IMR-90 (cell line): ENCODE data around the gene ACAD11. TPM values are rescaled to one million over a fixed set of nuclear protein-coding genes. Genes with fewer than 3 reads are reported as not detected.

Experiments
- ATAC-seq: fragments of 200-7000 bp; cut with Tn5 transposase; 2 replicates; pipeline ENCODE4 v1.9.1; 2020; ENCODE audit warnings: low read depth, mild to moderate bottlenecking, moderate library complexity
- BruUV-seq: library from RNA; stranded (reverse); fragments of 400-500 nt; replicated peaks from 2 replicates; lab custom pipeline; 2021; lab: Mats Ljungman, UMichigan
- CTCF ChIA-PET: fragments of 300-600 bp; formaldehyde crosslinking; extraction: SDS; loops from one replicate; lab custom pipeline; 2021; ENCODE audit warnings: antibody characterized with exemption; lab: Yijun Ruan, JAX
- POLR2A ChIA-PET: fragments of 300-600 bp; sonication (Branson Sonifier 250); formaldehyde crosslinking; loops from one replicate; lab custom pipeline; 2022; ENCODE audit warnings: antibody characterized with exemption; ENCODE audit not compliant: unreplicated experiment; lab: Charles Lee
- DNase-seq: peaks from one replicate; pipeline ENCODE4 v3.0.0; 2013
- H2AFZ ChIP-seq: replicated peaks from 2 replicates; pipeline ENCODE3; 2013; ENCODE audit warnings: low read length, mild to moderate bottlenecking; ENCODE audit not compliant: poor library complexity
- H2AK5ac ChIP-seq: 2 replicates; pipeline ENCODE4 v1.6.1; 2013; ENCODE audit warnings: low read depth, low read length, inconsistent platforms
- H2AK9ac ChIP-seq: replicated peaks from 2 replicates; pipeline ENCODE3; 2013; ENCODE audit warnings: mild to moderate bottlenecking, low read depth, low read length, moderate library complexity; ENCODE audit not compliant: poor library complexity
- H2BK120ac ChIP-seq: 2 replicates; pipeline ENCODE4 v1.6.1; 2013; ENCODE audit warnings: low read depth, low read length, inconsistent platforms
- H2BK15ac ChIP-seq: 3 replicates; pipeline ENCODE4 v1.6.1; 2013; ENCODE audit warnings: low read depth, low read length, inconsistent platforms
- H2BK20ac ChIP-seq: 2 replicates; pipeline ENCODE4 v1.6.1; 2013; ENCODE audit warnings: low read depth, mild to moderate bottlenecking, inconsistent platforms, low read length, moderate library complexity
- H2BK5ac ChIP-seq: 2 replicates; pipeline ENCODE4 v1.6.1; 2013; ENCODE audit warnings: mild to moderate bottlenecking, low read depth, low read length, inconsistent platforms; ENCODE audit not compliant: poor library complexity, severe bottlenecking
- H3K14ac ChIP-seq: replicated peaks from 2 replicates; pipeline ENCODE4 v1.6.1; 2013; ENCODE audit warnings: low read depth, low read length, inconsistent platforms
- H3K18ac ChIP-seq: 2 replicates; pipeline ENCODE4 v1.6.1; 2013; ENCODE audit warnings: low read depth, low read length, control low read depth
- H3K23ac ChIP-seq: 2 replicates; pipeline ENCODE4 v1.6.1; 2013; ENCODE audit warnings: low read depth, low read length, inconsistent platforms
- H3K27ac ChIP-seq: 2 replicates; pipeline ENCODE4 v1.5.1; 2013; ENCODE audit warnings: mild to moderate bottlenecking, control low read depth, low read length; ENCODE audit not compliant: insufficient read depth
- H3K27me3 ChIP-seq: 2 replicates; pipeline ENCODE4 v1.6.1; 2013; ENCODE audit warnings: low read length; ENCODE audit not compliant: control insufficient read depth, insufficient read depth
- H3K36me3 ChIP-seq: 2 replicates; pipeline ENCODE4 v1.6.1; 2013; ENCODE audit warnings: low read length, mixed read lengths; ENCODE audit not compliant: control insufficient read depth, insufficient read depth
- H3K4ac ChIP-seq: 2 replicates; pipeline ENCODE4 v1.6.1; 2013; ENCODE audit warnings: low read depth, low read length, inconsistent platforms
- H3K4me1 ChIP-seq: 2 replicates; pipeline ENCODE4 v1.6.1; 2013; ENCODE audit warnings: low read length, mixed read lengths; ENCODE audit not compliant: control insufficient read depth, insufficient read depth
- H3K4me2 ChIP-seq: 2 replicates; pipeline ENCODE4 v1.6.1; 2013; ENCODE audit warnings: low read depth, mild to moderate bottlenecking, control low read depth, low read length, moderate library complexity
- H3K4me3 ChIP-seq: 2 replicates; pipeline ENCODE4 v1.5.1; 2013; ENCODE audit warnings: low read depth, mild to moderate bottlenecking, control low read depth, low read length, moderate library complexity; ENCODE audit not compliant: insufficient read depth
- H3K56ac ChIP-seq: 2 replicates; pipeline ENCODE4 v1.6.1; 2013; ENCODE audit warnings: low read length, inconsistent platforms; ENCODE audit not compliant: insufficient read depth; ENCODE audit errors: extremely low read depth
- H3K79me1 ChIP-seq, 2 experiments: 2 replicates each; pipeline ENCODE4 v1.6.1; 2013; ENCODE audit warnings: low read length in 2 of 2, inconsistent platforms in 1 of 2, low read depth in 1 of 2
- H3K9ac ChIP-seq: 2 replicates; pipeline ENCODE4 v1.6.1; 2013; ENCODE audit warnings: low read depth, low read length, control low read depth
- H3K9me1 ChIP-seq: 2 replicates; pipeline ENCODE4 v1.6.1; 2013; ENCODE audit warnings: low read length, inconsistent platforms; ENCODE audit not compliant: insufficient read depth
- H3K9me3 ChIP-seq: 2 replicates; pipeline ENCODE4 v1.6.1; 2013; ENCODE audit warnings: low read length; ENCODE audit not compliant: control insufficient read depth, insufficient read depth
- H4K20me1 ChIP-seq: 2 replicates; pipeline ENCODE4 v1.6.1; 2013; ENCODE audit warnings: low read length, inconsistent platforms; ENCODE audit not compliant: insufficient read depth
- H4K5ac ChIP-seq: 2 replicates; pipeline ENCODE4 v1.6.1; 2013; ENCODE audit warnings: mild to moderate bottlenecking, low read depth, low read length, control low read depth
- H4K8ac ChIP-seq, 2 experiments: 2 replicates each; pipeline ENCODE4 v1.6.1; 2013; ENCODE audit warnings: low read depth in 2 of 2, low read length in 2 of 2, control low read depth in 1 of 2, inconsistent platforms in 1 of 2
- H4K91ac ChIP-seq: 2 replicates; pipeline ENCODE4 v1.6.1; 2013; ENCODE audit warnings: low read depth, low read length, inconsistent platforms; ENCODE audit not compliant: insufficient read depth
- BHLHE40 ChIP-seq: fragments of 150-350 bp; IDR thresholded peaks from 2 replicates; pipeline ENCODE4 v1.6.1; 2016; ENCODE audit warnings: mild to moderate bottlenecking, low read depth, low read length
- CEBPB ChIP-seq: IDR thresholded peaks from 2 replicates; pipeline ENCODE4 v1.6.1; 2012; ENCODE audit warnings: low read depth, low read length, improper control_type of control experiment
- CHD1 ChIP-seq: IDR thresholded peaks from 2 replicates; pipeline ENCODE4 v1.6.1; 2012; ENCODE audit warnings: low read depth, low read length, improper control_type of control experiment
- FOS ChIP-seq: fragments of 150-350 bp; IDR thresholded peaks from 2 replicates; pipeline ENCODE4 v1.6.1; 2016; ENCODE audit warnings: low read depth, low read length
- MAFK ChIP-seq: IDR thresholded peaks from 2 replicates; pipeline ENCODE4 v1.6.1; 2012; ENCODE audit warnings: low read depth, low read length, improper control_type of control experiment
- MAZ ChIP-seq: IDR thresholded peaks from 2 replicates; pipeline ENCODE4 v1.6.1; 2012; ENCODE audit warnings: low read depth, mild to moderate bottlenecking, low read length, improper control_type of control experiment, moderate library complexity, borderline replicate concordance
- MXI1 ChIP-seq: IDR thresholded peaks from 2 replicates; pipeline ENCODE4 v1.6.1; 2012; ENCODE audit warnings: low read depth, mild to moderate bottlenecking, low read length, moderate library complexity, borderline replicate concordance
- NFE2L2 ChIP-seq: fragments of 150-350 bp; IDR thresholded peaks from 2 replicates; pipeline ENCODE4 v1.6.1; 2016; ENCODE audit warnings: low read depth, mild to moderate bottlenecking, low read length
- POLR2A ChIP-seq: IDR thresholded peaks from 2 replicates; pipeline ENCODE4 v1.6.1; 2012; ENCODE audit warnings: mild to moderate bottlenecking, low read depth, low read length
- RAD21 ChIP-seq: IDR thresholded peaks from 2 replicates; pipeline ENCODE4 v1.6.1; 2012; ENCODE audit warnings: low read length, improper control_type of control experiment
- RCOR1 ChIP-seq: IDR thresholded peaks from 2 replicates; pipeline ENCODE4 v1.6.1; 2012; ENCODE audit warnings: mild to moderate bottlenecking, low read length, improper control_type of control experiment; ENCODE audit not compliant: insufficient replicate concordance
- RFX5 ChIP-seq: IDR thresholded peaks from 2 replicates; pipeline ENCODE4 v1.8.0; 2012; ENCODE audit warnings: low read depth, mild to moderate bottlenecking, low read length, moderate library complexity
- SMC3 ChIP-seq: fragments of 150-350 bp; IDR thresholded peaks from 2 replicates; pipeline ENCODE4 v1.6.1; 2016; ENCODE audit warnings: low read depth, mild to moderate bottlenecking, antibody characterized with exemption, low read length, moderate library complexity
- USF2 ChIP-seq: fragments of 150-350 bp; IDR thresholded peaks from 2 replicates; pipeline ENCODE4 v1.6.1; 2017; ENCODE audit warnings: mild to moderate bottlenecking, antibody characterized with exemption, low read length, low read depth
- dilution Hi-C: fragments of 300-500 bp; cut with HindIII; formaldehyde crosslinking; loops from one replicate; pipeline ENCODE4 v1.14.3; 2018; ENCODE audit warnings: low sequenced_read_pairs; ENCODE audit not compliant: unreplicated experiment
- in situ Hi-C: fragments of 300-500 bp; cut with MboI; formaldehyde crosslinking; loops from 3 replicates; pipeline ENCODE4 v1.14.3; 2019; ENCODE audit warnings: low sequenced_read_pairs, inconsistent platforms, mixed read lengths
- intact Hi-C: fragments of 100-400 bp; cut with micrococcal nuclease; formaldehyde crosslinking; loops from 2 replicates; pipeline ENCODE4 v1.10.0; 2022
- polyA plus RNA-seq, 3 experiments: library from polyadenylated mRNA; depleted of rRNA; stranded (reverse); fragments of >200 nt; gene quantifications; 2 replicates each; pipeline ENCODE4 v1.2.3, GENCODE V29; 2012; ENCODE audit warnings: low replicate concordance in 1 of 3
- total RNA-seq: library from RNA; depleted of rRNA; stranded (reverse); fragments of >200 nt; gene quantifications from 2 replicates; pipeline ENCODE4 v1.2.3, GENCODE V29; 2012
- TF ChIP-seq, protein P1 (sequence below): fragments of 150-350 bp; IDR thresholded peaks from 2 replicates; pipeline ENCODE4 v1.6.1; 2016; ENCODE audit warnings: low read depth, mild to moderate bottlenecking, low read length, moderate library complexity, borderline replicate concordance
- TF ChIP-seq, protein P2 (sequence below): conservative IDR thresholded peaks from 2 replicates; pipeline ENCODE4 v1.5.1; 2012; ENCODE audit warnings: mild to moderate bottlenecking, low read depth, low read length, improper control_type of control experiment

ACAD11 gene
- total and polyA plus RNA-seq, 2 of the 4 experiments (the other 2 are of a cell fraction), result 16.0 to 18.8 TPM

DNA sequence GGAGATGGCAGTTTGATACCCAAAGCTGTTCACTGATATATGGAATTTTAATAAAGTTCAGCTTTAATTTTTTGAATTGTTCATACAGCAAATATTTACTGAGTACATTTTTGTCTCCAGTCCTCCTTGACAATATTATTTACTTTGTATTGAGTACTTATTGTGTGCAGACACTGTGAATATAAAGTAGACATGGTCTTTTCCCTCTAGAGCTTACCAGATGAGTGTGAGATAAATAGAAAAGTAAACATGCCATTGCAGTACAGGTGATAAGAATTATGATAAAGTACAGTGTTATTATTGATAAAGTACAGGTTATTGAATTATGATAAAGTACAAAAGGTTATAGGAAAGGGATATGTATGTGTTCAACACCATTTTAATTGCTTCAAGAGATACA, 2.6 kb upstream of the ACAD11 start:
- H3K23ac ChIP-seq, result no peak overlapping the region
- no peak overlapping the region for H3K14ac ChIP-seq
- no peak for TF ChIP-seq NFE2L2
- TF ChIP-seq CHD1, result no peak
- TF ChIP-seq RAD21, result no peak
- no peak for TF ChIP-seq RFX5
- no peak for TF ChIP-seq MXI1
- no peak for TF ChIP-seq USF2
- TF ChIP-seq, protein P1, sequence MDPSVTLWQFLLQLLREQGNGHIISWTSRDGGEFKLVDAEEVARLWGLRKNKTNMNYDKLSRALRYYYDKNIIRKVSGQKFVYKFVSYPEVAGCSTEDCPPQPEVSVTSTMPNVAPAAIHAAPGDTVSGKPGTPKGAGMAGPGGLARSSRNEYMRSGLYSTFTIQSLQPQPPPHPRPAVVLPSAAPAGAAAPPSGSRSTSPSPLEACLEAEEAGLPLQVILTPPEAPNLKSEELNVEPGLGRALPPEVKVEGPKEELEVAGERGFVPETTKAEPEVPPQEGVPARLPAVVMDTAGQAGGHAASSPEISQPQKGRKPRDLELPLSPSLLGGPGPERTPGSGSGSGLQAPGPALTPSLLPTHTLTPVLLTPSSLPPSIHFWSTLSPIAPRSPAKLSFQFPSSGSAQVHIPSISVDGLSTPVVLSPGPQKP, result no peak
- no peak for TF ChIP-seq MAFK
- no peak for TF ChIP-seq POLR2A
- TF ChIP-seq RCOR1, result no peak
- TF ChIP-seq MAZ, result no peak
- no peak for TF ChIP-seq BHLHE40
- TF ChIP-seq, protein P2, sequence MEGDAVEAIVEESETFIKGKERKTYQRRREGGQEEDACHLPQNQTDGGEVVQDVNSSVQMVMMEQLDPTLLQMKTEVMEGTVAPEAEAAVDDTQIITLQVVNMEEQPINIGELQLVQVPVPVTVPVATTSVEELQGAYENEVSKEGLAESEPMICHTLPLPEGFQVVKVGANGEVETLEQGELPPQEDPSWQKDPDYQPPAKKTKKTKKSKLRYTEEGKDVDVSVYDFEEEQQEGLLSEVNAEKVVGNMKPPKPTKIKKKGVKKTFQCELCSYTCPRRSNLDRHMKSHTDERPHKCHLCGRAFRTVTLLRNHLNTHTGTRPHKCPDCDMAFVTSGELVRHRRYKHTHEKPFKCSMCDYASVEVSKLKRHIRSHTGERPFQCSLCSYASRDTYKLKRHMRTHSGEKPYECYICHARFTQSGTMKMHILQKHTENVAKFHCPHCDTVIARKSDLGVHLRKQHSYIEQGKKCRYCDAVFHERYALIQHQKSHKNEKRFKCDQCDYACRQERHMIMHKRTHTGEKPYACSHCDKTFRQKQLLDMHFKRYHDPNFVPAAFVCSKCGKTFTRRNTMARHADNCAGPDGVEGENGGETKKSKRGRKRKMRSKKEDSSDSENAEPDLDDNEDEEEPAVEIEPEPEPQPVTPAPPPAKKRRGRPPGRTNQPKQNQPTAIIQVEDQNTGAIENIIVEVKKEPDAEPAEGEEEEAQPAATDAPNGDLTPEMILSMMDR, result no peak
- no peak for TF ChIP-seq FOS
- TF ChIP-seq CEBPB, result no peak
- TF ChIP-seq SMC3, result no peak
- ChIA-PET POLR2A (no interaction called here), CTCF (interaction anchor here (0.6 kb wide), 1 partner anchor 130 kb away, joined by 5 read pairs; no protein-coding TSS in a partner anchor)
- H2AK5ac ChIP-seq, result no peak overlapping the region
- no peak overlapping the region for H3K4ac ChIP-seq
- 0 out of 2 replicates have a peak, but pooled peaks cover 5% of the 10 kb centered on the region for H3K9me1 ChIP-seq
- H3K79me1 ChIP-seq, result peaks cover 13 to 43% of the 10 kb centered on the region in 2 experiments
- no peak overlapping the region for H2AK9ac ChIP-seq
- no peak overlapping the region for H3K9ac ChIP-seq
- H3K4me1 ChIP-seq, result no peaks in the 10 kb centered on the region
- H3K18ac ChIP-seq, result no peak overlapping the region
- H4K91ac ChIP-seq, result no peak overlapping the region
- dilution Hi-C loops (no loop called here), intact Hi-C loops (no loop called here), in situ Hi-C loops (no loop called here)
- H2AFZ ChIP-seq, result no peak overlapping the region
- no peak overlapping the region for H3K56ac ChIP-seq
- H3K4me2 ChIP-seq, result no peak overlapping the region
- H4K20me1 ChIP-seq, result no peaks in the 10 kb centered on the region; the same call in 1 of the 2 replicates
- ATAC-seq (no peak), DNase-seq (no peak)
- BruUV-seq, result no TSS peak
- H2BK20ac ChIP-seq, result no peak overlapping the region
- H2BK5ac ChIP-seq, result no peak overlapping the region
- H3K9me3 ChIP-seq, result no peaks in the 10 kb centered on the region
- no peak overlapping the region for H2BK15ac ChIP-seq
- H3K36me3 ChIP-seq, result no peaks in the 10 kb centered on the region; the same call in 1 of the 2 replicates
- H4K5ac ChIP-seq, result no peak overlapping the region
- H3K27me3 ChIP-seq, result no peaks in the 10 kb centered on the region
- H3K4me3 ChIP-seq, result no peak overlapping the region
- H4K8ac ChIP-seq, result no peak overlapping the region
- H2BK120ac ChIP-seq, result no peak overlapping the region
- no peak overlapping the region for H3K27ac ChIP-seq
